Tibial artery (tissue), 4 donors: ENCODE results near the gene UTP14A.

Experiments used
- DNase-seq, 2 donors: peaks; one replicate each; pipeline ENCODE4 v3.0.0-alpha.2; 2019
- H3K27ac ChIP-seq, 2 donors: fragments of 200-600 bp; sonication (generic) in 1 of 2; 1 replicate in 1 of 2; 2 replicates in 1 of 2; pipeline ENCODE4 v1.5.1; 2018 to 2019; ENCODE audit warnings: mild to moderate bottlenecking in 1 of 2
- H3K27me3 ChIP-seq, 2 donors: fragments of 200-600 bp; sonication (generic) in 1 of 2; one replicate each; pipeline versions ENCODE4 v1.5.1 to v1.6.0; 2016 to 2019
- H3K36me3 ChIP-seq, 3 donors: fragments of 200-600 bp; sonication (generic) in 2 of 3; one replicate each; pipeline ENCODE4 v1.5.1; 2016 to 2019; ENCODE audit warnings: mild to moderate bottlenecking in 2 of 3
- H3K4me1 ChIP-seq, 4 donors: fragments of 200-600 bp; sonication (generic) in 2 of 4; 1 replicate in 3 of 4; 2 replicates in 1 of 4; pipeline ENCODE4 v1.5.1; 2016 to 2019
- H3K4me3 ChIP-seq, 2 donors: fragments of 200-600 bp; sonication (generic) in 1 of 2; 1 replicate in 1 of 2; 2 replicates in 1 of 2; pipeline ENCODE4 v1.5.1; 2018 to 2019; ENCODE audit warnings: mild to moderate bottlenecking in 2 of 2
- H3K9me3 ChIP-seq, 3 donors: fragments of 200-600 bp; sonication (generic) in 1 of 3; one replicate each; pipeline ENCODE4 v1.5.1; 2016 to 2019
- CTCF ChIP-seq, 2 experiments: fragments of 200-600 bp in 1 of 2; fragments of 450-650 bp in 1 of 2; IDR thresholded peaks; one replicate each; pipeline ENCODE4 v1.5.1; 2017 to 2019; ENCODE audit warnings: antibody characterized with exemption in 2 of 2, mild to moderate bottlenecking in 1 of 2, moderate library complexity in 1 of 2
- intact Hi-C: fragments of 100-400 bp; cut with DNase I; formaldehyde crosslinking; loops from one replicate; pipeline ENCODE4 v1.15.0; 2023; ENCODE audit warnings: low total_unique reads

Gene UTP14A

GRCh38 chrX:129934952-129935351 is 29.0 kb downstream of the UTP14A start:
- intact Hi-C loops: loop anchor here (10.0 kb wide), 1 partner anchor 90 kb away; no protein-coding TSS in a partner anchor
- H3K27ac ChIP-seq: no peak overlapping the region

GRCh38 chrX:129938081-129938480 is 32.1 kb downstream of the UTP14A start:
- H3K27me3 ChIP-seq: no peaks in the 10 kb centered on the region
- no peaks in the 10 kb centered on the region for H3K9me3 ChIP-seq
- no peak for TF ChIP-seq CTCF (IDR thresholded peaks at IDR 0.05)
- intact Hi-C loops: loop anchor here (10.0 kb wide), 1 partner anchor 87 kb away; no protein-coding TSS in a partner anchor
- DNase-seq: no peak
- no peaks in the 10 kb centered on the region for H3K4me1 ChIP-seq
- no peak overlapping the region for H3K4me3 ChIP-seq
- no peaks in the 10 kb centered on the region for H3K36me3 ChIP-seq
- no peak overlapping the region for H3K27ac ChIP-seq

More at GRCh38 chrX:129934952-129935351, 29.0 kb downstream of the UTP14A start:
- H3K36me3 ChIP-seq: no peaks in the 10 kb centered on the region
- no peaks in the 10 kb centered on the region for H3K9me3 ChIP-seq
- no peaks in the 10 kb centered on the region for H3K4me1 ChIP-seq
- no peak for TF ChIP-seq CTCF (IDR thresholded peaks at IDR 0.05)
- no peaks in the 10 kb centered on the region for H3K27me3 ChIP-seq
- no peak for DNase-seq
- no peak overlapping the region for H3K4me3 ChIP-seq

GRCh38 chrX:129939986-129940385 is 34.0 kb downstream of the UTP14A start:
- no peaks in the 10 kb centered on the region for H3K4me1 ChIP-seq
- no peak overlapping the region for H3K4me3 ChIP-seq
- H3K27ac ChIP-seq: no peak overlapping the region
- no peak for TF ChIP-seq CTCF (IDR thresholded peaks at IDR 0.05)
- H3K9me3 ChIP-seq: no peaks in the 10 kb centered on the region
- intact Hi-C loops: loop anchor here (10.0 kb wide), 1 partner anchor 85 kb away; no protein-coding TSS in a partner anchor
- no peak for DNase-seq
- no peaks in the 10 kb centered on the region for H3K27me3 ChIP-seq
- H3K36me3 ChIP-seq: no peaks in the 10 kb centered on the region

GRCh38 chrX:129940721-129941120 is 34.8 kb downstream of the UTP14A start:
- Histone ChIP-seq H3K27me3 (no peaks in the 10 kb centered on the region), H3K27ac (no peak overlapping the region), H3K36me3 (no peaks in the 10 kb centered on the region), H3K4me3 (no peak overlapping the region), H3K4me1 (no peaks in the 10 kb centered on the region), H3K9me3 (no peaks in the 10 kb centered on the region)
- DNase-seq: no peak
- intact Hi-C loops: no loop called here
- no peak for TF ChIP-seq CTCF (IDR thresholded peaks at IDR 0.05)

GRCh38 chrX:129945131-129945530 is 39.2 kb downstream of the UTP14A start:
- no peak for DNase-seq
- Histone ChIP-seq H3K27ac (no peak overlapping the region), H3K4me1 (no peaks in the 10 kb centered on the region), H3K36me3 (no peaks in the 10 kb centered on the region), H3K27me3 (no peaks in the 10 kb centered on the region), H3K9me3 (no peaks in the 10 kb centered on the region), H3K4me3 (no peak overlapping the region)
- intact Hi-C loops: no loop called here
- TF ChIP-seq CTCF (IDR thresholded peaks at IDR 0.05): no peak

- no peaks in the 10 kb centered on the region for H3K9me3 ChIP-seq
- no peaks in the 10 kb centered on the region for H3K27me3 ChIP-seq
- peaks cover 0 to 16% (median 3%) of the 10 kb centered on the region in 4 donors for H3K4me1 ChIP-seq
- TF ChIP-seq CTCF (IDR thresholded peaks at IDR 0.05): no peak
- H3K4me3 ChIP-seq: peak overlapping the region in 1 of 2 donors; percentile 48
- H3K36me3 ChIP-seq: no peaks in the 10 kb centered on the region
- no peak for DNase-seq
- H3K27ac ChIP-seq: no peak overlapping the region
- intact Hi-C loops: no loop called here
Observed at GRCh38 chrX:129953334-129953648, 47.3 kb downstream of the UTP14A start.
